Measurements from ENCODE around the gene EPSTI1.
A peak's percentile ranks its signal among the peaks of the same experiment; 100 is the strongest.

Gene EPSTI1

DNA sequence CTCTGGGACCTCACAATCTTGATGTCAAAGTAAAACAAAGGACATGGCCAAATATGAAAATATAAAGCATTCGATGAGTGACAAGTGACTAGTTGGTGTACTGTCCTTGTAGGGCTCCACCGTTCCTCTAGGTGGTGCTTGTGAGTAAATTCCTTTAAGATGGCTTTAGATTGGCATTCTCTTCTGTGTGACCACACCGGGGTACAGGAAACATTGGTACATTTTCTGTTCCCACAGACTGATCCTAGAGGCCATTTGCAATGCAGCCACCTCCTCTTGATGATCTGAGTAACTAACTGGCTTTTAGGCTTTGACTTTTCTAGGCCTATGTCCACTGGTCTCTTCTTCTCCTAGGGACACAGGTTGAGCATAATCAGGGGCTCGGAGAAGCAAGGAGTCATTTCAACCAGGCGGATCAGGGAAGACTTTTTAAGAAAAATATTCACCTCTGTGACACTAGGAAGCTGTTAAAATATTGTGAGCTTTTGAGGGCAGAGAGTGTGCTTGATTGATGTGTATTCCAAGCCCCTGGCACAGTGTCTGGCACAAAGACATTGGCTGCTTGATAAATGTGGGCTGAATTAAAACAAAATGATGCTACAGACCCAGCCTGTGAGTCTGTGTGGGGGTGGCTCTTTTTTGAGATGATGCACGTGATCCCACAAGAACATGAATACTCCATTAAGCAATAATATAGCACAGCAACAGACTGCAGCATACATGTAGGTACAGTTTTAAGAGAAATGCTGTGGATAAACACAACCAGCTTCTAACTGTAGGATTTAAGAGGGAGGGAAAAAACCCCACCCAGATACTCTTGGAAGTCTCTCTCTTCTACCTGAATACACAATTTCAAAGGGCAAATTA lies 21.0 kb downstream of the EPSTI1 start:
- TF ChIP-seq ZFX (IDR thresholded peaks at IDR 0.05; ENCODE audit: borderline replicate concordance) (no peak), CTCF (IDR thresholded peaks at IDR 0.05) (peak; percentile 84)
- no peak overlapping the region for H3K27ac ChIP-seq

GRCh38 chr13:42969565-42970172 lies 22.4 kb downstream of the EPSTI1 start:
- peak overlapping the region; percentile 71 for H3K27ac ChIP-seq
- TF ChIP-seq ZFX (IDR thresholded peaks at IDR 0.05; ENCODE audit: borderline replicate concordance), result no peak
- peak; percentile 86 for TF ChIP-seq CTCF (IDR thresholded peaks at IDR 0.05)

DNA sequence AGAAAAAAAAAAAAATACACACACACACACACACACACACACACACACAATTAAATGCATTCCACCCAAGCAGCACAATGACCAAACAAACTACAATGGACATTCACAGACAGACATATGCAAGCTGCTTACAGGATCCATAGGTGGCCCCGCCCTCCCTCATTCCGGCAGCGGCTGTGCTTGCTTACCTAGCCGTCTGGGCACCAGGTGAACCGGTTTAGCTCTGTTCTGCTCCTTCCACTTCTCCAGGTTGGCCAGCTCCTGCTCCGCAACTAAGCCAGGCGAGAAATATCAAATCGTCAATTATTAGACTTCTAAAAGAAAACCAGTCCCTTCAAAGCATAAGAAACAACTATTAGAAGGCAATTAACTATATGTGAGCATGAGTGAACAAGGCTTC lies 23.1 kb downstream of the EPSTI1 start:
- H3K27ac ChIP-seq, result peak overlapping the region; percentile 71
- TF ChIP-seq ZFX (IDR thresholded peaks at IDR 0.05; ENCODE audit: borderline replicate concordance) (no peak), CTCF (IDR thresholded peaks at IDR 0.05) (no peak)

GRCh38 chr13:42967660-42968059 lies 24.4 kb downstream of the EPSTI1 start:
- TF ChIP-seq CTCF (IDR thresholded peaks at IDR 0.05) (no peak), ZFX (IDR thresholded peaks at IDR 0.05; ENCODE audit: borderline replicate concordance) (no peak)
- H3K27ac ChIP-seq, result no peak overlapping the region

- no peak overlapping the region for H3K27ac ChIP-seq
Observed at GRCh38 chr13:42965281-42965680, 26.8 kb downstream of the EPSTI1 start.

DNA sequence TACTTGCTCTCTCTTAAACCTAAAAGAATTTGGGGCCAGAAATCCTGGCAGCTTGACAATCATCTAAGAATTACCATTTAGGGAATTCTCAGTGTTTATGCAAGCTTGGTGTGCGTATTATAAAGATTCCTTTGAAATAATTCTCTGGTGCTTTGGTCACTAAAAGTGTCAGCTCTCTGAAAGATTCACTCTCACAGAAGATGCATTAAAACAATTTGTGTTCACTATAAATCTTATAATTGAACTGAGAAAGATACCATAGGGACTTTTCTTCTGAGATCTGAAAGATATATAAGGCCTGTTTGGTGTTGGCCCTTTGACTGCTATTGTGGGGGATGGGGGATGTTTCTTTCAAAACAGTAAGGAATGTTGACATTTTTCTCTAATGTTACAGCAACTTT lies 27.3 kb downstream of the EPSTI1 start:
- TF ChIP-seq CTCF (IDR thresholded peaks at IDR 0.05), result no peak
- no peak for TF ChIP-seq ZFX (IDR thresholded peaks at IDR 0.05; ENCODE audit: borderline replicate concordance)
- H3K27ac ChIP-seq, result no peak overlapping the region

More at GRCh38 chr13:42965281-42965680, 26.8 kb downstream of the EPSTI1 start:
- TF ChIP-seq CTCF (IDR thresholded peaks at IDR 0.05) (no peak), ZFX (IDR thresholded peaks at IDR 0.05; ENCODE audit: borderline replicate concordance) (no peak)

DNA sequence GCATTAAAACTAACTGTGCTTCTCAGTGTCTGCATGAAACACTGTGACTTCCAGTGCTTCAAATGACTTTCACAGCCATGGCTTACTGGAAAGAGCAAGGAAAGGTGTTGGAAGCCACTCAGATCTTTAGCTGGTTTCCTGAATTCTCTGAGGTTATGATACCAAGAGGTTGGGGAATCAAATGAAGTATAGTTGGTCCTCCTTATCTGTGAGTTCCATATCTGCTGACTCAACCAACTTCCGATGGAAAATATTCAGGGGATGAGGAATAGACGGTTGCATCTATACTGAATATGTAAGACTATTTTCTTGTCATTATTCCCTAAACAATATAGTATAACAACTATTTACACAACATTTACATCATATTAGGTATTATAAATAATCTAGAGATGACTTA lies 32.4 kb downstream of the EPSTI1 start:
- no peak overlapping the region for H3K27ac ChIP-seq
- TF ChIP-seq CTCF (IDR thresholded peaks at IDR 0.05), result no peak
- no peak for TF ChIP-seq ZFX (IDR thresholded peaks at IDR 0.05; ENCODE audit: borderline replicate concordance)
